NCI-H2196 treated with DMSO at 0.1 percent for 48 hours (cell line): ENCODE results near the gene EIF2A.
"Not testable (repeated sequence)": the region's sequence is repeated elsewhere in the genome, so short reads cannot be mapped to it uniquely, and the experiment has no call there.

Experiments used
- DNase-seq: peaks from one replicate; lab custom pipeline; 2025; ENCODE audit not compliant: unreplicated experiment; lab: John Stamatoyannopoulos, UW

Gene EIF2A

DNA sequence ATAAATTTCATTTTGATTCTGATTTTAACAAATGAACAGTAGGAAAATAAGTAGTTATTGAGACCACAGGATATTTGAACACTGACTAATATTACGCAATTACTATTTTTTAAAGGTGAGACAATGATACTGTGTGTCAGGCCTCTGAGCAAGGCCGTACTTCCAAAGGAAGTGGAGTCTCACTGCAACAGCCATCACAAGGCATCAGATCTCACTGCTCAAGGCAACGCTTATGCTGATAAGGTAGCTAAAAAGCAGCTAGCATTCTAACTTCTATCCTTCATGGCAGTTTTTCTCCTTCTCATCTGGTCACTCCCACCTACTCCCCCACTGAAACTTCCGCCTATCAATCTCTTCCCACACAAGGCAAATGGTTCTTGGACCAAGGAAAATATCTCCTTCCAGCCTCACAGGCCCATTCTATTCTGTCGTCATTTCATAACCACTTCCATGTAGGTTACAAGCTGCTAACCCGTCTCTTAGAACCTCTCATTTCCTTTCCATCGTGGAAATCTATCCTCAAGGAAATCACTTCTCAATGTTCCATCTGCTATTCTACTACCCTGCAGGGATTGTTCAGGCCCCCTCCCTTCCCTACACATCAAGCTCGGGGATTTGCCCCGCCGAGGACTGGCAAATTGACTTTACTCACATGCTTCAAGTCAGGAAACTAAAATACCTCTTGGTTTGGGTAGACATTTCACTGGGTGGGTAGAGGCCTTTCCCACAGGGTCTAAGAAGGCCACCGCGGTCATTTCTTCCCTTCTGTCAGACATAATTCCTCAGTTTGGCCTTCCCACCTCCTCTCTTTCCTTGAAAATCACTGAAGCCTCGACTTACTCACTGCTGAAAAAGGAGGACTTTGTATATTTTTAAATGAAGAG, 54.3 kb downstream of the EIF2A start:
- not testable (repeated sequence) for DNase-seq

GRCh38 chr3:150602426-150603152, 56.0 kb downstream of the EIF2A start:
- no peak for DNase-seq

DNA sequence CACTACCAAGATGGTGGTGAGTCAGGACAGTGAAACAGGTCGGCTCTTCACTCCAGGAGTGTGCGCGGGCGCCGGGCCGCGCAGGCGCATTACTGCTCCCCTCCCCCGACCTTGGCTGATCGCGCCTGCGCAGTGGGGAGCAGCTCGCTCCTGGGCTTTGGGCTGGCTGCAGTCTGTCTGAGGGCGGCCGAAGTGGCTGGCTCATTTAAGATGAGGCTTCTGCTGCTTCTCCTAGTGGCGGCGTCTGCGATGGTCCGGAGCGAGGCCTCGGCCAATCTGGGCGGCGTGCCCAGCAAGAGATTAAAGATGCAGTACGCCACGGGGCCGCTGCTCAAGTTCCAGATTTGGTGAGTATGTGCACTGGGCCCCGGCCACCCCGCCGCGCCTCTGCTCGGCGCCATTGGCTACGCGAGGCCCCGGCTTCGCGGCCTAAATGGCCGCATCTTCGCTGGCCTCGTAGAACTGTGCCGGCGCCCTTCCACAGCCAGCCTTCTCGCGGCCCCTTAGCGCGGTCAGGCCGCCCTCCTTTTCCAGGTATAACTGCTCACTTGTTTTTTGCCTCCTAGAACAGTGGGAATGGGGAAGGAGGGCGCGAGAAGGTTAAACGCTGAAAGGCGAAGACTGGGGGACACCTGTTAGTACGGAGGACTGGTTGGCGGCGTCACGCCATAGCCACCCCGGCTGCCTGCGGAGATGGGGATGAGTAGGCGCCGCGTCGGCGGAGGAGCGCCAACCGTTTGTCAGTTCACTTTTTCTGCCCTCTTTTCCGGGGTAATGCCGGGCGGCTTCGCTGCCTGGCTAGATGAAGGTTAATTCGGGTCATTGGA, 56.8 kb downstream of the EIF2A start, which contains the start of gene SELENOT:
TSS of gene SELENOT (plus strand) at position 169 of the 827 bp plus-strand sequence. CDS start at position 211, 42 bp downstream.
- DNase-seq, result peak; percentile 85

DNA sequence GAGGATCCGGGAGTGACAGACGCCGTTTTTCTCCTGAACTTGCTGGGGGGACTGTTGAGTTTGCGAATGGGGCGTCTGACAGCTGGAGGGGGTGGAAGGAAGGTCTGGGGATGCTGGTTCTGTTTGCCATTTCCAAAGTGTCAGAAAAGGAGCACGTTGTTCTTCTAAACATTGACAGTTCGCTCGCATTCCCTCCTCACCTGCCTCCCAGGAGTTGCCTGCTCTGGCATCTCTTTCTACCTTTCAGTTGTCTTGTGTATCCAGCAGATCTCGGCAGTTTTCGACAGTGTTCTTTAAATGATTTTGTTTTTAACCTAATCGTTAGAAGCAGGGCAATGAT, 57.4 kb downstream of the EIF2A start:
- no peak for DNase-seq

DNA sequence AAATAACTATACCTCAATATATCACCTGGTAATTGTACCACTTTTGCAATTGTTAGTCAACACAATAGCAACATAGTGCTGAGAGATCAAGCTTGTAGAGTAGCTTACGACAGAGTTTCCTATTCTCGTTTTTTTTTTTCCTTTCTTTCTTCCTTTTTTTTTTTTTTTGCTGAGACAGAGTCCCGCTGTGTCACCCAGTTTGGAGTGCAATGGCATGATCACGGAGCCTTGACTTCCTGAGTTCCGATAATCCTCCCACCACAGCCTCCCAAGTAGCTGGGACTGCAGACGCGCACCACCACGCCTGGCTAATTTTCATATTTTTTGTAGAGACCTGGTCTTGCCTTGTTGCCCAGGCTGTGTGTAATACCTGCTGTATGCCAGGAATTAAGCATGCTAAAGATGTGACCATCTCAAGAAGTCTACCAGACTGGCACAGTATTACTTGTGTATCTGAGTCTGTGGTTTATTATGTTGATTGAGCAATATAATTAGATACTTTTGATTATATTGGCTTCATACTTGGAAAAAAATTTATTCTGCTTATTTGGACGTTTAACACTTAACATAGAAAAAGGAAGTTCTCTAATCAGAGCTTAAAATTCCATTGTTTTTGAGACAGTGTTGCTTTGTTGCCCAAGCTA, 59.5 kb downstream of the EIF2A start:
- DNase-seq, result no peak

DNA sequence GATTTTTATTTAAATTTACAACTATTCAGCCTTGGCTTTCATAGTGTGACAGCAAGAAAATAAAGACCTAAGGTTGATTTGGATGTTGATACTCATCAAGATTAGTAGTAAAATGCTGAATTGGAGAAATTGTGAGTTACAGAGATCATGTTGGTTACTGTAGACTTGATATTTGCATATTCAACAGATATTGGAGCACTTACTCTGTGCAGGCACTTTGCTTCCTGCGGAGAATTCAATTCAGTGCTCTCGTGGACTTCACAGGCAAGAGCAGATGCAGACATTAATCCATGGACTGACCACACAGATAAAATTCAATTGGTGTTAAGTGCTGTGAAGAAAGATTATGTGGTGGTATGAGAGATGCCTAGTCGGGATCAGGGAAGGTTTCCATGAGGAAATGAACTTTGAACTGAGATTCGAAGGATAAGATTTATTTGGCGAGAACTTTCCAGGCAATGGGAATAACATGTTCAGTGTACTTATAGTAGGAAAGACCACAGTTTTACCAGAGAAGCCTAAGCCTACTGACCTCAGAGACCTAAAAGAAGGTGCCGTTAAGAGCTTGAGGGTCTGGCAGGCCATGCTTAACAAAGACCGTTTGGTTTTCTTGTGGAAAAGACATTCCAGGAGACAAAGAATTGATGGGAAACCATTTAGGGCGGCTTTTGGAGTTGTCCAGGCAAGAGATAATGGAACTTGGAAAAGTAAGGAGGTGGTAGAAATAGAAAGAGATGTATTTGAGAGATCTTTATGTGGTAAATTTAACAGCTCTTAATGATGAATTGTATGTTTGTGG, 60.9 kb downstream of the EIF2A start:
- DNase-seq, result no peak

GRCh38 chr3:150609988-150610387, 63.4 kb downstream of the EIF2A start:
- DNase-seq, result no peak

DNA sequence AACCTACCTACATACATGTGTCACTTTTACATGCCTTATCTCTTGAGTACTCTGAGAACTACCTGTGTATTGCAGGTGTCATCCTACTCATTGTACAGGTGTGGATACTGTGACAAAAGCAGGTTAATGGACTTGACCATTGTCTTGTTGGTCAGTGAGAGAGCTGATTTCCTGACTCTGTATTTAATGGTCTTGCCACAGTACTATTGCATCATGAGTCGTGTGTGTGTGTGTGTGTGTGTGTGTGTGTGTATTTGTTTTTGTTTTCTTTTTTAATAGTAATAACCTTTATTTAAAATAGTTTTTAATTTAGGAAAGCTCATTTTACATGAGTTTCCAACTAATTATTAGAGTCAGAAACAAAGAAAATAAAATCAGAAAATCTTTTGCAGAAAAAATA, 64.2 kb downstream of the EIF2A start:
- DNase-seq, result no peak

DNA sequence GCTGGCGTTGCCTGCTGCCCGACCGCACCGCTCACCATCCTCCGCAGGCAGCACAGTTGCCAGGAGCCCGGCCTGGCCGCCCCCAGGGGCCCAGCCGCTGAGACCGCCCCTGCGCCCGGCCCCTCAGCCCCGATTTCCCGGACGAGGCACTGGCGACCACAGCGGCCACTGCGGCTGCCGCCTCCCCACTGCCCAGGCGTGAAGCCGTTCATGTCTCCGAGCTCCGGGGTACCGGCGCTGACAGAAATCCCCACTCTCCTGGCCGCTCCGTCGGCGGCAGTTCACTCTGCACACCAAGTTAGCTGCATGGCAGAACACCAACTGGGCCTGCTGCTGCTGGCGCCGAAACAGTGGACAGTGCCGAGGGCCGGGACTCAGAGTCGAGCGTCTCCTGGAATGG, 65.1 kb downstream of the EIF2A start:
- no peak for DNase-seq

DNA sequence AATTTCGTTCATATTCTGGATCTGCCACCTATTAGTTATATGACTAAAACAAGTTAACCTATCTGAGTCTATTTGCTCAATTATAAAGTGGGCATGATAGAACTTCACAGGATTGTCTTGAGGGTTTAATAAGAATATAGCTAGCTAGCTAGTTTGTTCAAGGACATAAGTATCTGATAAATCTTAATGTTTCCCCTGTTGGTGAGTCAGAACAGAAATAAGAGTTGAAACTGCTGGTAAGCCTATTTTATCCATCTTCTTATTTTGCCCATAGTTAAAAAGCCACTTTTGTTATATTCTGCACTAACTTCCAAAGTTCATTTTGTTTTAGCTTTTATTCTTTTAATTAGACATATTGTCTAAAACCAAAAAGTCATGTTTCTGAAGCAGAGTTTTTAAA, 65.9 kb downstream of the EIF2A start:
- DNase-seq, result no peak

DNA sequence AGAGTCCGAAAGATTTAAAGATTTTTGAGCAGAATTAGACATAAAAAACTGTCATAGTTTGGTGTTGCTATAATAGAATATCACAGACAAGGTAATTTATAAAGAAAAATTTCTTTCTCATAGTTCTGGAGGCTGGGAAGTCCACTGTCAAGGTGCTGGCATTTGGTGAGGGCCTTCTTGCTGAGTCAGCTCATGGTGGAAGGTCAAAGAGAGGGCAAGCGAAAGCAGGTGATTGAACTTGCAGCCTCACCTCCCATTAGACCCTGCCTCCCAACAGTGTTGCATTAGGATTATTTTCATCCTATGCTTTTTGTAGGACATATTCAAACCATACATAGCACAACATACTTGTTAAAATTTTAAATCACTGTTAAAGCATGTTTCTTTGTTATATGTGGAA, 66.4 kb downstream of the EIF2A start:
- DNase-seq, result no peak

- no peak for DNase-seq
These were observed 67.3 kb downstream of the EIF2A start for GRCh38 chr3:150613709-150614480.

- no peak for DNase-seq
These were observed 73.6 kb downstream of the EIF2A start for GRCh38 chr3:150620002-150620689.

DNA sequence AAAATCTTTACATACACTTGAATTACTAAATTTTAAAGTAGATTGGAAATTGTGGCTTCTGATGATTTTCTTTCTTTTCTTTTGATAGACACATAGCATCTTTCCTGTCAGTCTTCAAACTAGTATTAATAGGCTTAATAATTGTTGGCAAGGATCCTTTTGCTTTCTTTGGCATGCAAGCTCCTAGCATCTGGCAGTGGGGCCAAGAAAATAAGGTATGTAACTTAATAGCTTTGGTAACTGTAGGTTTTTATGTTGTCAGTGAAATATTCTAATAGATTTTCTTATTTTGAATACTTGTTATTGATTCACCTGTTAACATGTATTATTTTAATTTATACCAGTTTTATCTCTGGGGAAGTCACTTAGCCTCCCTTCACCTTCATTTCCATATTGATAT, 76.4 kb downstream of the EIF2A start:
- not testable (repeated sequence) for DNase-seq

GRCh38 chr3:150623945-150624344, 77.4 kb downstream of the EIF2A start:
- no peak for DNase-seq

GRCh38 chr3:150626148-150626930, 79.8 kb downstream of the EIF2A start:
- DNase-seq, result no peak

GRCh38 chr3:150627557-150627956, 81.0 kb downstream of the EIF2A start:
- no peak for DNase-seq
